ENCODE measurements around the gene SORL1. TPM values are rescaled to one million over a fixed set of nuclear protein-coding genes. Genes with fewer than 3 reads are reported as not detected.
"Not testable (repeated sequence)": the region's sequence is repeated elsewhere in the genome, so short reads cannot be mapped to it uniquely, and the experiment has no call there.

The SORL1 gene
- total RNA-seq, 2 experiments from 2014 or later, result 17.4 to 38.6 TPM

DNA sequence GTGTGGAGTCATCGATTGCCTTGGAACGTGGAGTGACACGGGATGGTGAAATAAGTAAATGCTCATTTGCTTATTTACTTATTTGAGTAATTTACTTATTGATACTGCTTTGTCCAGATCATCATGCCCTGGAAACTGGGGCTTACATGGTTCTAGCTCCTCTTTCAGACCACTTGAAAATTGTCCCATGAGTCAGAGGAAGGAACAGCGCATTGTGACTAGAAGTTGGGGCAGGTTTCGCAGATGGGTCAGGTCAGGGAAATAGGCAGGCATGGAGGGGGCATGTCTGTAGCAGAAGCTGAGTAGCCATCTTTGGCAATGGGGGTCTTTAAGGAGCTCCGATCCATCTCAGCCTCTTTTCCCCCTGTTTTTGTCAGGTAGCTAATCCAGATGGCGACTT lies 104.8 kb downstream of the SORL1 start:
- no peak for DNase-seq
- Mint-ChIP-seq H3K27me3 (no peaks in the 10 kb centered on the region), H3K36me3 (peaks cover 16% of the 10 kb centered on the region), H3K9me3 (ENCODE audit: low read depth) (no peaks in the 10 kb centered on the region), H3K4me1 (peaks cover 11% of the 10 kb centered on the region), H3K4me3 (no peak overlapping the region), H3K27ac (no peak overlapping the region)
- ATAC-seq, result no peak
- CTCF ChIA-PET, result interaction anchor here (0.8 kb wide), 1 partner anchor 92 kb away, joined by 3 read pairs; no protein-coding TSS in a partner anchor

DNA sequence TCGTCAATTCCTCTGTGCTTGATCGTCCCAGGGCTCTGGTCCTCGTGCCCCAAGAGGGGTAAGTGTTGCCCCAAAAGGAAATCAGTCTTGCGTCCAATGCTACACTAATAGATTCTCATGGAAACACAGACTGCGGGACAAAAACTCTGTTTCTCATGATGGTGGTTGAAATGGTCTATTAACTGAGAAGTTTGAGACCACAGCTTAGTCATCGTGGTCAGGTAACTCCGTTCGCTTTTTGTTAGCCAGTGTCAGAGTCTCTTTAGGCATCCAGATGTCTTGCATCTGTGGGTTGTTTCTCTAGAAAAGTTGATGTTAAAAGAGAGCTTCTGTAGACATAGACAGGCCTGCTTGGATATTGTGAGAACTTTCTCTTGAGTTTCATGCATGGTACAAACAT lies 105.2 kb downstream of the SORL1 start:
- Mint-ChIP-seq H3K27ac (no peak overlapping the region), H3K9me3 (ENCODE audit: low read depth) (no peaks in the 10 kb centered on the region), H3K4me3 (no peak overlapping the region), H3K36me3 (peaks cover 16% of the 10 kb centered on the region), H3K4me1 (peaks cover 11% of the 10 kb centered on the region), H3K27me3 (no peaks in the 10 kb centered on the region)
- no peak for ATAC-seq
- no peak for DNase-seq
- CTCF ChIA-PET, result interaction anchor here (0.8 kb wide), 1 partner anchor 92 kb away, joined by 3 read pairs; no protein-coding TSS in a partner anchor

DNA sequence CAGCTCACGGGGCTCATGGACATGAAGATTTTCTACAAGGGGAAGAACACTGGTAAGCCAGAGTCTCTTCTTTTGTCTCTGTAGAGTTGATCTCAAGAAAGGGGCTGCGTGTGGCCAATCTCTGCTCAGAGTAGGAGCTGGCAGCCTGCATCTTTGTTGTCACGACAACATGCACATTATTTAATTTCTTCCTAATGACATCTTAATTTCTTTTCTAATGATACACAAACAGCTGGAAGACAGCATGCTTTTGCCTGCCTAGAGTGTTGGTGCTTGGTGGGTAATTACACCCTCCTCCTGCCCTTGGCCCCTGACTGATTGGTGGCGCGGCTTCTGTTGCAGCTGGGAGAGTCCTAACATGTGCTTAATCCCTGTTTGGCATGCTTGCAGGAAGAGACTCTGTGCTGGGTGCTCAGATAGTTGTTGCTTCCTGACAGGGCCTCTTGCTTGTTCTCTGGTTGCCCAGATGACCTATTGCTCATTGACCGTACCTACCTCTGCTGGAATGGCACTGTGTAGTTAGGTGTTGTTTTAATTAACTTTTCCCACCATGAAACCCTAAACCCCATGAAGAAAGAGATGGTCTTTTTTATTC lies 107.6 kb downstream of the SORL1 start:
- H3K27me3 Mint-ChIP-seq, result no peaks in the 10 kb centered on the region
- no peak for ATAC-seq
- CTCF ChIA-PET, result no interaction called here
- H3K4me3 Mint-ChIP-seq, result no peak overlapping the region
- DNase-seq, result no peak
- peaks cover 19% of the 10 kb centered on the region for H3K36me3 Mint-ChIP-seq
- H3K9me3 Mint-ChIP-seq (ENCODE audit: low read depth), result no peaks in the 10 kb centered on the region
- H3K4me1 Mint-ChIP-seq, result peaks cover 11% of the 10 kb centered on the region
- no peak overlapping the region for H3K27ac Mint-ChIP-seq

DNA sequence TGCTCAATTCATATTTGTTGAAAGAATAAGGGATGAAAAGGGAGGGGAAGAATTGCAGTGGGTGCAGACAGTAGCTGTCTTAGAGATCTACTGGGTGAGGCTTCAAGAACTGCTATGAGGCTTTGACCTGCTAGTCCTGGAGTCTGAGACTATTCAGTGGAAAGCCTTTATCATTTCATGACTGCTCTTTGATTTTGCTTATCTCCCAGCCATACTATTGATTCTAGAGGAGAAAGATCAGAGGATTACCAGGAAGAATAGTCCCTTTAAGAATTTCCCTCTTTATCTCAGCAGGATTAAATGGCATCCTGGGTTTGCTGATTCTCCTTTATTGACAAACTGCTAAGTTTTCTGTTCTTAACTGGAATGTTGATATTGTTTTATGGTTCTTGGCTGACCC lies 108.1 kb downstream of the SORL1 start:
- CTCF ChIA-PET, result no interaction called here
- peaks cover 11% of the 10 kb centered on the region for H3K4me1 Mint-ChIP-seq
- no peaks in the 10 kb centered on the region for H3K27me3 Mint-ChIP-seq
- H3K4me3 Mint-ChIP-seq, result no peak overlapping the region
- H3K27ac Mint-ChIP-seq, result no peak overlapping the region
- H3K9me3 Mint-ChIP-seq (ENCODE audit: low read depth), result no peaks in the 10 kb centered on the region
- H3K36me3 Mint-ChIP-seq, result peaks cover 20% of the 10 kb centered on the region
- DNase-seq (no peak), ATAC-seq (no peak)

DNA sequence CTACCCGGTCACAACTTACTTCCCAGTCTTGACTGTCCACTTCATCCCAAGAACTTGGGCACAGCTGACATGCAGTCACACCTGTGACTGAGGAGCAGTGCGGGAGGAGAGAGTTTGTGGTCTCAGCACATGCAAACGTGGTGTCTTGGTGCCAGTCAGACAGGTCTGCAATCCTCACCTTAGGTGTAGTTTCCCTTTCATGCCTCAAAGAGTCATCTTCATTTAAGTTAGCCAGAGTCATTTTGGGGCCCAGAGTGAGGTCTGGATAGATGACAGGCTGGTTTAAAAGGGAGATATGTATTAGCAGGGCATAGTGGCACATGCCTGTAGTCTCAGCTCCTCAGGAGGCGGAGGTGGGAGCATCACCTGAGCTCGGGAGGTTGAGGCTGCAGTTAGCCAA lies 109.1 kb downstream of the SORL1 start:
- DNase-seq (no peak), ATAC-seq (no peak)
- no peaks in the 10 kb centered on the region for H3K27me3 Mint-ChIP-seq
- no peaks in the 10 kb centered on the region for H3K9me3 Mint-ChIP-seq (ENCODE audit: low read depth)
- peaks cover 11% of the 10 kb centered on the region for H3K4me1 Mint-ChIP-seq
- no peak overlapping the region for H3K4me3 Mint-ChIP-seq
- peaks cover 20% of the 10 kb centered on the region for H3K36me3 Mint-ChIP-seq
- H3K27ac Mint-ChIP-seq, result no peak overlapping the region
- CTCF ChIA-PET, result no interaction called here

DNA sequence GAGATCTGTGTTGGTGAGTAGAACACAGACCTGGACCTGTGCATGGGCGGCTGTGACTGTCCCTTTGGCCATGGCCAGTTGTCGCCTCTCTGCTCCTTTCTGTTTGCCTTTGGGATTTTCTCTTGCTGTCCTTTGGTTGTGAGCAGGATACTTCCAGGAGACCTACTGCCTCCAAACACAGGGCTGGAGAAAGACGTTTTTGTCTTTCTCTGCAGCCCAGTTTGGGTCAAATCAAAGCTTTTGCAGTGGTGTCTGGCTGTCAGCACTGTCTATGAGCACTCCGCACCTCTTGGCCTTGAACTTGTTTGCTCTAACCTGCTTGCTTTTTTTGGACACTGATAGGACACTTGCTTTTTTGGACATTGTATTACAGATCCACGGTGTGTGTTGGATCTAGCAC lies 109.6 kb downstream of the SORL1 start:
- H3K4me3 Mint-ChIP-seq, result no peak overlapping the region
- no peak overlapping the region for H3K27ac Mint-ChIP-seq
- CTCF ChIA-PET, result no interaction called here
- no peaks in the 10 kb centered on the region for H3K9me3 Mint-ChIP-seq (ENCODE audit: low read depth)
- H3K36me3 Mint-ChIP-seq, result peaks cover 21% of the 10 kb centered on the region
- no peaks in the 10 kb centered on the region for H3K27me3 Mint-ChIP-seq
- no peak for ATAC-seq
- peaks cover 8% of the 10 kb centered on the region for H3K4me1 Mint-ChIP-seq
- DNase-seq, result no peak

DNA sequence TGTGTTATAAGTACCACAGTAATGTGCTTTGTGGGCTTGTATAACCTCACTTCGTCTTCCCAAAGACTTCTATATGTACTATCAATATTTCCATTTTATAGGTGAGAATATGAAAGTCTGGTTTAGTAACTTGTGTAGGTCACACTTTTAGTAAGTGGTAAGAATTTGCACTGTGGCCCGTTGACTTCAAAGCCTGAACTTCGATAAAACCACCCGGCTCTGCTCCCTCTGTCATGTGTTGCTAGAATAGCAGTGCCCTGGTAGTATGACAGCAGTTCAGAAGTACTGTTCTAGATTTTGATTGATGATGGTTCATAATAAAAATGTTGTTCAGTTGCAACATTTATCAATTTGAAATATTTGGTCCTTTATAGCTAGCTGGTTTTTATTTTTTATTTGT lies 110.9 kb downstream of the SORL1 start:
- no peak for ATAC-seq
- no peak for DNase-seq
- Mint-ChIP-seq H3K9me3 (ENCODE audit: low read depth) (no peaks in the 10 kb centered on the region), H3K36me3 (peaks cover 25% of the 10 kb centered on the region), H3K4me3 (no peak overlapping the region), H3K27me3 (no peaks in the 10 kb centered on the region), H3K27ac (no peak overlapping the region), H3K4me1 (no peaks in the 10 kb centered on the region)
- CTCF ChIA-PET, result interaction anchor here (1.0 kb wide), 1 partner anchor 17 kb away, joined by 3 read pairs; no protein-coding TSS in a partner anchor

DNA sequence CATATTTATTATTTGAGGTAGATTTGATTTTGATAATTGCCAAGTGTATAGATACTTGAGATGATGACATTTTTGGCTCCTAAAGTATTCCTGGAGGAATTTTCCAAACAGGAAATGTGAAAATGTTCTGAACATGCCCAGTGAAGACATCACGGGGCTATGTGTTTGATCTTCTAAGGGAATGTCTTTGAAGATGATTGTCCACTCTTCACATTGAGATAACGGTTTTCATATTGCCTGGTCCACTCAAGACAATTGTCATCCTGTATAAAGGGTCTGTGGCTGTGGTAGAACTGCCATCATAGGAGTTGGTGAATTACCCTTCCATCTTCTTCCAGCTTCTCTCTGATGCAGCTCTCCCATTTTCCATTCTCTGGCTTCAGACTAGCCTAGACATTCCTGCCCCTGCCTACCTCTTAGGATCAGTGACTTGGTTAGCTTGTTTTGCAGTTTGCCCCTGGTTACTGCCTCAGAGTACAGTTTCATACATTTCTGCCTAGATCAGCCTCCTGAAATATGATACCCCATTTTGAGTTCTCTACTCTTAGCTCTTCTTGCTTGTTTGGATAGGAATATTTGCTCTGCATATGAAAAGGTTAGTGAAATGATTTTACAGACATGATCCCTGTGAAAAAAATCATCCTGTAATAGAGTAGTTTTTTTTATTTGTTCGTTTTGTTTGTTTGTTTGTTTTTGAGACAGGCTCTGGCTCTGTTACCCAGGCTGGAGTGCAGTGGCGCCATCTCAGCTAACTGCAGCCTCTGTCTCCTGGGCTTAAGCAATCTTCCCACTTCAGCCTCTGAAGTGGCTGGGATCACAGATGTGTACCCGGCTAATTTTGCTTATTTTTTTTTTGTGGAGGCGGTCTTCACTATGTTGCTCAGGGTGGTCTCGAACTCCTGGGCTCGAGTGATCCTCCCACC lies 112.0 kb downstream of the SORL1 start:
- no peak overlapping the region for H3K27ac Mint-ChIP-seq
- DNase-seq, result no peak
- no peaks in the 10 kb centered on the region for H3K27me3 Mint-ChIP-seq
- no peak for ATAC-seq
- H3K36me3 Mint-ChIP-seq, result peaks cover 17% of the 10 kb centered on the region
- H3K9me3 Mint-ChIP-seq (ENCODE audit: low read depth), result no peaks in the 10 kb centered on the region
- H3K4me1 Mint-ChIP-seq, result no peaks in the 10 kb centered on the region
- CTCF ChIA-PET, result no interaction called here
- H3K4me3 Mint-ChIP-seq, result no peak overlapping the region

DNA sequence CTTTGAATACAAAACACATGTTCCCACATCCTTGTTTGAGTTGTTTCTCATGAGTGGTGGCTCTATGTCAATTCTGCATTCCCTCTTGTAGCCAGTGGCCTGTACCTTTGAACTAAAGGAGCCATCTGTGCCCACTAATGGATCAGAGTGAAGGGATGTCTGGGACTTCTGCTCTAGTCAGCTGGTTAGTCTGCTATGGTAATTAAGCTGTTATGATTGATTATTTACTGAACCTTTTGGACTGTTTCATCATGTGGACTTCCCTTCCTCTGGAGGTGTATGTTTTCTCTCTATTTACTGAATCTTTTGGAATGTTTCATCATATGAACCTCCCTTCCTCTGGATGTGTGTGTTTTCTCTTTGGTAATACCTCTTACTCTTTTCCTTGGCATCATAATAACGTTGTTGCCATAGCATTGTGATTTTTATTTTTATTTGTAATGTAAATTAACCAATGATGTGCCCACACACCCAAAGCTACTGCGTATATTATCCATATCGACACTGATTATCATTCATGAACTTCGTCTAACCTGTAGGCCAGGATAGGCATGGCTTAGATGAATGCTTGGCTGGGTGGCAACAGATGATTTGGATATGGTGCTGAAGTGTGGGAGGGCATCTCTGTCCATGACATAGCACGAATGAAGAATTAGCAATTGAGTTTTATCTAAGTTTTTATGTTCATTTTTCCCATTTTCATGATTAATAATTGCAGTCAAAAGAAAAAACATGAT lies 113.0 kb downstream of the SORL1 start:
- DNase-seq (no peak), ATAC-seq (no peak)
- Mint-ChIP-seq H3K36me3 (peaks cover 11% of the 10 kb centered on the region), H3K4me3 (no peak overlapping the region), H3K4me1 (no peaks in the 10 kb centered on the region), H3K27me3 (no peaks in the 10 kb centered on the region), H3K27ac (no peak overlapping the region), H3K9me3 (ENCODE audit: low read depth) (no peaks in the 10 kb centered on the region)
- CTCF ChIA-PET, result no interaction called here

DNA sequence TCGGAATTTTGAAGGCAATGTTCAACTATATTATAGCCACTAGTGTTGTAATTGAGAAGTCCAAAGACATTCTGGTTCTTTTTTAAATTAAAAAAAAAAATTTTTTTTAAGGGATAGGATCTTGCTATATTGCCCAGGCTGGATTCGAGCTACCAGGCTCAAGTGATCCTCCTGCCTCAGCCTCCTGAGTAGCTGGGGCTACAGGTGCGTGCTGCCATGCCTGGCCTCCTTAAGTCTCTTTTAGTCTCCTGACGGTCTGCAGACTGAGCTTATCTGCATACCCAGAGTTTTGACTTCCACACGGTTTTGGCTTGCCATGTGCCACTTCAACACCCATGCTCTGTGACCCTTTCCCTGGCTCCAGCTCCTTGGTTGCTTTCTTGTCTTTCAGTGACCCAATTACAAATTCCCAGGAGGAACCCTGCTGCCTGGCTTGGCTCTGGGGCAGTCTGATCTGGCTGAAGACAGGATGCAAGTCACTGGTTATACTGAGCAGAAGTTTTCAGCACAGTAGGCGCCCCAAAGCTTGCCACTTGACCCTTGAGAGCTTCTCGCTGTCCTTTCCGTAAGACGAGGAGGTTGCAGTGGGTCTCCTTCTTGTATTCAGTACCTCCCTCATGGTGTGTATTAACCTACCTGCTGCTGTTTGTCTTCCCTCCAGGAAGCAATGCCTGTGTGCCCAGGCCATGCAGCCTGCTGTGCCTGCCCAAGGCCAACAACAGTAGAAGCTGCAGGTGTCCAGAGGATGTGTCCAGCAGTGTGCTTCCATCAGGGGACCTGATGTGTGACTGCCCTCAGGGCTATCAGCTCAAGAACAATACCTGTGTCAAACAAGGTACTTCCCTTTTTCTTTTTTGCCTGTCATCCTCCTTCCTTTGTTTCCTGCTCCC lies 114.4 kb downstream of the SORL1 start:
- DNase-seq, result no peak
- ATAC-seq, result no peak
- no peaks in the 10 kb centered on the region for H3K27me3 Mint-ChIP-seq
- CTCF ChIA-PET, result interaction anchor here (0.9 to 1.2 kb wide), 2 partner anchors 12 to 25 kb away, joined by 3 read pairs; no protein-coding TSS in a partner anchor
- no peak overlapping the region for H3K4me3 Mint-ChIP-seq
- H3K9me3 Mint-ChIP-seq (ENCODE audit: low read depth), result no peaks in the 10 kb centered on the region
- peaks cover 14% of the 10 kb centered on the region for H3K36me3 Mint-ChIP-seq
- H3K27ac Mint-ChIP-seq, result no peak overlapping the region
- no peaks in the 10 kb centered on the region for H3K4me1 Mint-ChIP-seq

DNA sequence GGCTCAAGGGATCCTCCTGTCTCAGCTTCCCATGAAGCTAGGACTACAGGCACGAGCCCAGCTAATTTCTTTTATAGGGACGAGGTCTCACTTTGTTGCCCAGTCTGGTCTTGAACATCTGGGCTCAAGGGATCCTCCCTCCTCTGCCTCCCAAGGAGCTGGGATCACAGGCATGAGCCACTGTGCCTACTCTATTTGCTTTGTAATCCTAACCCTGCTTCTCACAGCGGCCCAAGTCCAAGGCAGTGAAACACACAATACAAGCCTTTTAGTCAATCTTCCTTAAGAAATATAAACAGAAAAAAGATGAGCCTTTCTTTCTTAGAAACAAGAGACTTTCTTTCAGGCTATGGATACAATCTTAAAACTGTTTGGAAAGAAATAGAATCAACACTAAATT lies 115.9 kb downstream of the SORL1 start:
- CTCF ChIA-PET, result no interaction called here
- peaks cover 14% of the 10 kb centered on the region for H3K36me3 Mint-ChIP-seq
- no peaks in the 10 kb centered on the region for H3K27me3 Mint-ChIP-seq
- H3K9me3 Mint-ChIP-seq (ENCODE audit: low read depth), result no peaks in the 10 kb centered on the region
- no peak for DNase-seq
- H3K4me3 Mint-ChIP-seq, result no peak overlapping the region
- H3K4me1 Mint-ChIP-seq, result no peaks in the 10 kb centered on the region
- ATAC-seq, result no peak
- H3K27ac Mint-ChIP-seq, result no peak overlapping the region

DNA sequence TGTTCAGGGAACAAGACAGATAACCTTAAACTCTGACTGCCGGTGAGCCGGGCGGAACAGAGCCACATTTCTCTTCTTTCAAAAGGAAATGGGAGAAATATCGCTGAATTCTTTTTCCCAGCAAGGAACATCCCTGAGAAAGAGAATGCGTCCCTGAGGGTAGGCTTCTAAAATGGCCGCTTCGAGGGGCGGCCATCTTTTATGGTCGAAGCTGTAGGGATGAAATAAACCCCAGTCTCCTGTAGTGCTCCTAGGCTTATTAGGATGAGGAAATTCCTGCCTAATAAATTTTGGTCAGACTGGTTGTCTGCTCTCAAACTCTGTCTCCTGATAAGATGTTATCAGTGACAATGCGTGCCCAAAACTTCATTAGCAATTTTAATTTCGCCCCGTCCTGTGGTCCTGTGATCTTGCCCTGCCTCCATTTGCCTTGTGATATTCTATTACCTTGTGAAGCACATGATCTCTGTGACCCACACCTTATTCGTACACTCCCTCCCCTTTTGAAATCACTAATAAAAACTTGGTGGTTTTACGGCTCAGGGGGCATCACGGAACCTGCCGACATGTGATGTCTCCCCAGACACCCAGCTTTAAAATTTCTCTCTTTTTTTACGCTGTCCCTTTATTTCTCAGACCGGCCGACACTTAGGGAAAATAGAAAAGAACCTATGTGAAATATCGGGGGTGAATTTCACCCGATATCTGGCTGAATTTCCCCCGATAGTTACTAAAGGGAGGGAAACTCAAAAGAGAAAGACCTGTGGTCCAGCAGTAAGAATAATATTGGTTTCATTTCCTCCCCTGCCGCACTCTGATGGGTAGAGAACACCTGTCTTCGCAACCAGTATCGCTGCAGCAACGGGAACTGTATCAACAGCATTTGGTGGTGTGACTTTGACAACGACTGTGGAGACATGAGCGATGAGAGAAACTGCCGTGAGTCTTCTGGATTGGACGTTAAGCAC lies 117.5 kb downstream of the SORL1 start:
- CTCF ChIA-PET; H3K4me1 Mint-ChIP-seq; DNase-seq; H3K27me3 Mint-ChIP-seq; H3K9me3 Mint-ChIP-seq (ENCODE audit: low read depth); H3K4me3 Mint-ChIP-seq; ATAC-seq; H3K27ac Mint-ChIP-seq: not testable (repeated sequence)
- peaks cover 11% of the 10 kb centered on the region for H3K36me3 Mint-ChIP-seq

Data from activated CD8-positive, alpha-beta memory T cell treated with anti-CD3 and anti-CD28 coated beads, Interleukin-2, amount 10 ng/mL, durations not matched to agents 7 days and 5 days (primary cell).